HepG2 (cell line): ENCODE measurements around the gene TEAD3. TPM values are rescaled to one million over a fixed set of nuclear protein-coding genes. Genes with fewer than 3 reads are reported as not detected.

Experiments used
- AKNA ChIP-seq: sonication (generic); formaldehyde crosslinking; IDR thresholded peaks from 2 replicates; pipeline ENCODE4 v1.4.0; 2020; ENCODE audit warnings: missing genetic modification reagents, borderline replicate concordance
- FOXK1 ChIP-seq: sonication (generic); formaldehyde crosslinking; IDR thresholded peaks from 2 replicates; pipeline ENCODE4 v1.4.0; 2020; ENCODE audit warnings: low read depth, missing genetic modification reagents, borderline replicate concordance
- HIVEP1 ChIP-seq: sonication (generic); formaldehyde crosslinking; IDR thresholded peaks from 2 replicates; pipeline ENCODE4 v1.4.0; 2020; ENCODE audit warnings: mild to moderate bottlenecking, missing genetic modification reagents
- HNRNPH1 ChIP-seq: fragments of 200-400 bp; formaldehyde crosslinking; optimal IDR thresholded peaks from 2 replicates; pipeline ENCODE3; 2017; ENCODE audit warnings: mild to moderate bottlenecking, low read depth, low read length
- IRF2 ChIP-seq: IDR thresholded peaks from 2 replicates; pipeline ENCODE4 v1.6.1; 2018; ENCODE audit warnings: missing genetic modification reagents, missing compliant biosample characterization
- KDM5A ChIP-seq: fragments of 200-600 bp; sonication (generic); IDR thresholded peaks from 2 replicates; pipeline ENCODE4 v1.7.0; 2018; ENCODE audit warnings: antibody characterized with exemption, mild to moderate bottlenecking, low read length, borderline replicate concordance
- MAFG ChIP-seq: sonication (generic); formaldehyde crosslinking; IDR thresholded peaks from 2 replicates; pipeline ENCODE4 v1.5.1; 2020; ENCODE audit warnings: mild to moderate bottlenecking, missing genetic modification reagents
- SNAPC5 ChIP-seq: sonication (generic); formaldehyde crosslinking; IDR thresholded peaks from 2 replicates; pipeline ENCODE4 v1.8.1; 2023; ENCODE audit warnings: mild to moderate bottlenecking, missing genetic modification reagents, borderline replicate concordance
- SUZ12 ChIP-seq: fragments of 150-350 bp; IDR thresholded peaks from 2 replicates; pipeline ENCODE4 v1.6.1; 2014; ENCODE audit warnings: low read depth, low read length
- XRCC5 ChIP-seq: fragments of 200-400 bp; formaldehyde crosslinking; optimal IDR thresholded peaks from 2 replicates; pipeline ENCODE3; 2017; ENCODE audit warnings: mild to moderate bottlenecking, low read length
- ZFAT ChIP-seq: sonication (generic); formaldehyde crosslinking; conservative IDR thresholded peaks from 2 replicates; pipeline ENCODE4 v1.8.1; 2023; ENCODE audit warnings: missing genetic modification reagents, inconsistent platforms
- ZNF24 ChIP-seq: fragments of 450-650 bp; IDR thresholded peaks from 2 replicates; pipeline ENCODE4 v1.6.1; 2017; ENCODE audit warnings: antibody characterized with exemption, mild to moderate bottlenecking
- ZNF501 ChIP-seq: sonication (generic); formaldehyde crosslinking; IDR thresholded peaks from 2 replicates; pipeline ENCODE4 v1.5.1; 2020; ENCODE audit warnings: mild to moderate bottlenecking, moderate library complexity, missing genetic modification reagents
- ZNF513 ChIP-seq: sonication (generic); formaldehyde crosslinking; conservative IDR thresholded peaks from 2 replicates; pipeline ENCODE4 v1.5.0; 2020; ENCODE audit warnings: missing genetic modification reagents
- ZNF550 ChIP-seq: sonication (generic); formaldehyde crosslinking; IDR thresholded peaks from 2 replicates; pipeline ENCODE4 v1.4.0; 2020; ENCODE audit warnings: mild to moderate bottlenecking, missing genetic modification reagents, borderline replicate concordance
- ZNF644 ChIP-seq: IDR thresholded peaks from 2 replicates; pipeline ENCODE4 v1.6.1; 2016; ENCODE audit warnings: low read depth
- ZNF678 ChIP-seq: sonication (generic); formaldehyde crosslinking; IDR thresholded peaks from 2 replicates; pipeline ENCODE4 v1.4.0; 2020; ENCODE audit warnings: mild to moderate bottlenecking, missing genetic modification reagents
- ZNF704 ChIP-seq: sonication (generic); formaldehyde crosslinking; IDR thresholded peaks from 2 replicates; pipeline ENCODE4 v1.8.1; 2023; ENCODE audit warnings: mild to moderate bottlenecking, inconsistent platforms, moderate library complexity, missing genetic modification reagents, borderline replicate concordance
- ZNF749 ChIP-seq: sonication (generic); formaldehyde crosslinking; IDR thresholded peaks from 2 replicates; pipeline ENCODE4 v1.8.0; 2022; ENCODE audit warnings: mild to moderate bottlenecking, missing genetic modification reagents, moderate library complexity, borderline replicate concordance
- ZSCAN20 ChIP-seq: sonication (generic); formaldehyde crosslinking; IDR thresholded peaks from 2 replicates; pipeline ENCODE4 v1.4.0; 2020; ENCODE audit warnings: missing genetic modification reagents, mild to moderate bottlenecking, borderline replicate concordance
- polyA plus RNA-seq, 8 experiments: library from polyadenylated mRNA; depleted of rRNA in 3 of 8; stranded (reverse) in 7 of 8; unstranded in 1 of 8; fragments of >200 nt; fragmentation: Illumina TruSeq in 4 of 8; extraction: Trizol in 4 of 8; gene quantifications; 2 replicates each; pipeline versions ENCODE4 v1.2.1 to v1.2.3, GENCODE V29; 2011 to 2016; ENCODE audit warnings: low read depth in 4 of 8, missing spikeins in 1 of 8, mixed read lengths in 1 of 8; ENCODE audit not compliant: insufficient read depth in 1 of 8
- total RNA-seq, 5 experiments: library from RNA; depleted of rRNA; stranded (reverse); fragments of >200 nt; fragmentation: Illumina TruSeq; extraction: Trizol; gene quantifications; 2 replicates each; pipeline ENCODE4 v1.2.3, GENCODE V29; 2016; ENCODE audit warnings: low read depth in 1 of 5

Gene TEAD3
- total and polyA plus RNA-seq, 2 of the 13 experiments (the other 11 are each of a cell fraction or from before 2014, with no cell fraction given): 15.1 to 16.5 TPM

GRCh38 chr6:35452183-35453090, 44.4 kb downstream of the TEAD3 start, which contains the start of gene FANCE (continued):
- no peak for TF ChIP-seq ZNF550 (CRISPR knock-in tag)
- TF ChIP-seq IRF2 (CRISPR knock-in tag): peak; percentile 65; the same call in 1 of the 2 replicates
- TF ChIP-seq SUZ12: no peak
- TF ChIP-seq ZNF644: no peak
- TF ChIP-seq ZSCAN20 (CRISPR knock-in tag): no peak; the same call in 1 of the 2 replicates
- no peak for TF ChIP-seq KDM5A
- TF ChIP-seq HNRNPH1: no peak
- TF ChIP-seq ZFAT: no peak
- TF ChIP-seq SNAPC5: peak; percentile 73; the same call in 1 of the 2 replicates
- peak; percentile 92 for TF ChIP-seq ZNF501 (CRISPR knock-in tag)
- TF ChIP-seq HIVEP1: no peak
- no peak for TF ChIP-seq ZNF24
- TF ChIP-seq XRCC5: peak; percentile 87
- TF ChIP-seq ZNF513: no peak
- TF ChIP-seq MAFG (CRISPR knock-in tag): no peak
- TF ChIP-seq AKNA (CRISPR knock-in tag): 0 out of 2 replicates have a peak, but pooled peaks have one; percentile 14
- no peak for TF ChIP-seq ZNF678 (CRISPR knock-in tag)
- peak; percentile 73; the same call in 1 of the 2 replicates for TF ChIP-seq ZNF749 (CRISPR knock-in tag)
- no peak; the same call in 1 of the 2 replicates for TF ChIP-seq ZNF704 (CRISPR knock-in tag)
- TF ChIP-seq FOXK1: no peak
